Thoracic aorta (tissue), 2 donors: ENCODE data around the gene KIF1B. TPM values are rescaled to one million over a fixed set of nuclear protein-coding genes. Genes with fewer than 3 reads are reported as not detected.

Source experiments
- ATAC-seq: fragments of 150-250 bp; one replicate; pipeline ENCODE4 v1.8.0; 2017; ENCODE audit warnings: low read depth; ENCODE audit not compliant: insufficient number of reproducible peaks, low FRiP score
- DNase-seq: peaks from one replicate; pipeline ENCODE4 v3.0.0-alpha.2; 2020; ENCODE audit warnings: low spot score
- H3K27ac ChIP-seq, 2 donors: fragments of 200-600 bp; sonication (generic); 1 replicate in 1 of 2; 2 replicates in 1 of 2; pipeline ENCODE4 v1.5.1; 2016; ENCODE audit warnings: mild to moderate bottlenecking in 2 of 2, moderate library complexity in 2 of 2
- H3K27me3 ChIP-seq: fragments of 200-600 bp; sonication (generic); replicated peaks from 2 replicates; pipeline ENCODE4 v1.6.0; 2016; ENCODE audit warnings: mild to moderate bottlenecking; ENCODE audit not compliant: insufficient read depth
- H3K36me3 ChIP-seq: fragments of 200-600 bp; sonication (generic); one replicate; pipeline ENCODE4 v1.5.1; 2016
- H3K4me1 ChIP-seq, 2 donors: fragments of 200-600 bp; sonication (generic); 1 replicate in 1 of 2; 2 replicates in 1 of 2; pipeline versions ENCODE4 v1.5.1 to v1.6.0; 2016; ENCODE audit warnings: low read depth in 2 of 2, mild to moderate bottlenecking in 1 of 2; ENCODE audit not compliant: control insufficient read depth in 1 of 2
- H3K4me3 ChIP-seq: fragments of 200-600 bp; sonication (generic); 2 replicates; pipeline ENCODE4 v1.5.1; 2016; ENCODE audit warnings: mild to moderate bottlenecking
- H3K9me3 ChIP-seq: fragments of 200-600 bp; sonication (generic); 2 replicates; pipeline ENCODE4 v1.5.1; 2016
- CTCF ChIP-seq: fragments of 200-600 bp; sonication (generic); IDR thresholded peaks from one replicate; pipeline ENCODE4 v1.5.1; 2019; ENCODE audit warnings: antibody characterized with exemption
- total RNA-seq, 2 donors: library from RNA; depleted of rRNA; stranded (reverse); fragments of >200 nt; gene quantifications; one replicate each; pipeline versions ENCODE4 v1.1.0 to v1.2.3, GENCODE V29; 2016

Gene KIF1B
- total RNA-seq, 2 donors from 2014 or later = 40.1 to 64.3 TPM

GRCh38 chr1:10353282-10353681 lies 142.9 kb downstream of the KIF1B start:
- Histone ChIP-seq H3K4me3 (no peak overlapping the region), H3K27me3 (no peaks in the 10 kb centered on the region), H3K27ac (no peak overlapping the region), H3K4me1 (no peaks in the 10 kb centered on the region), H3K36me3 (peaks cover 17% of the 10 kb centered on the region), H3K9me3 (no peaks in the 10 kb centered on the region)
- ATAC-seq (no peak), DNase-seq (no peak)
- no peak for TF ChIP-seq CTCF

- no peak for ATAC-seq
- Histone ChIP-seq H3K36me3 (peaks cover 13% of the 10 kb centered on the region), H3K9me3 (no peaks in the 10 kb centered on the region)
Observed at GRCh38 chr1:10353693-10354092, 143.3 kb downstream of the KIF1B start.

GRCh38 chr1:10360045-10360444 lies 149.7 kb downstream of the KIF1B start:
- peaks cover 17% of the 10 kb centered on the region for H3K36me3 ChIP-seq
- no peak overlapping the region for H3K4me3 ChIP-seq
- H3K27me3 ChIP-seq = no peaks in the 10 kb centered on the region
- no peaks in the 10 kb centered on the region for H3K4me1 ChIP-seq
- no peak overlapping the region for H3K27ac ChIP-seq
- no peaks in the 10 kb centered on the region for H3K9me3 ChIP-seq
- ATAC-seq = no peak
- no peak for DNase-seq
- TF ChIP-seq CTCF = no peak

More at GRCh38 chr1:10353693-10354092, 143.3 kb downstream of the KIF1B start:
- no peak overlapping the region for H3K4me3 ChIP-seq
- DNase-seq = no peak
- no peak overlapping the region for H3K27ac ChIP-seq
- TF ChIP-seq CTCF = no peak
- H3K27me3 ChIP-seq = no peaks in the 10 kb centered on the region
- H3K4me1 ChIP-seq = no peaks in the 10 kb centered on the region

GRCh38 chr1:10361515-10361914 lies 151.1 kb downstream of the KIF1B start:
- H3K27me3 ChIP-seq = no peaks in the 10 kb centered on the region
- H3K9me3 ChIP-seq = no peaks in the 10 kb centered on the region
- no peak overlapping the region for H3K4me3 ChIP-seq
- H3K36me3 ChIP-seq = peaks cover 26% of the 10 kb centered on the region
- no peak for DNase-seq
- no peak for TF ChIP-seq CTCF
- no peaks in the 10 kb centered on the region for H3K4me1 ChIP-seq
- ATAC-seq = no peak
- H3K27ac ChIP-seq = no peak overlapping the region

- no peak for TF ChIP-seq CTCF
- no peak for ATAC-seq
- Histone ChIP-seq H3K9me3 (no peaks in the 10 kb centered on the region), H3K36me3 (peaks cover 42% of the 10 kb centered on the region), H3K27me3 (no peaks in the 10 kb centered on the region), H3K4me1 (no peaks in the 10 kb centered on the region), H3K27ac (no peak overlapping the region), H3K4me3 (no peak overlapping the region)
- no peak for DNase-seq
Observed at GRCh38 chr1:10368194-10368593, 157.8 kb downstream of the KIF1B start.
